SK-N-SH (cell line): ENCODE measurements around the gene RPL3.

Experiments used
- FOXM1 ChIP-seq: IDR thresholded peaks from 2 replicates; pipeline ENCODE4 v1.4.0; 2012; ENCODE audit warnings: low read depth, mild to moderate bottlenecking
- MAX ChIP-seq: IDR thresholded peaks from 2 replicates; pipeline ENCODE4 v1.4.0; 2012; ENCODE audit warnings: low read depth
- PBX3 ChIP-seq: IDR thresholded peaks from 2 replicates; pipeline ENCODE4; 2012
- RAD21 ChIP-seq: IDR thresholded peaks from 2 replicates; pipeline ENCODE4 v1.6.1; 2012; ENCODE audit warnings: mild to moderate bottlenecking, low read length
- SMC3 ChIP-seq: IDR thresholded peaks from 2 replicates; pipeline ENCODE4 v1.6.1; 2012; ENCODE audit warnings: low read depth, low read length, improper control_type of control experiment
- TAF1 ChIP-seq: IDR thresholded peaks from 2 replicates; pipeline ENCODE4 v1.6.1; 2012; ENCODE audit warnings: low read depth, mild to moderate bottlenecking, low read length, moderate library complexity, borderline replicate concordance
- ZBTB33 ChIP-seq: IDR thresholded peaks from 2 replicates; pipeline ENCODE4 v1.4.0; 2012; ENCODE audit warnings: low read depth, borderline replicate concordance
- TF ChIP-seq, protein P1 (sequence below): fragments of 200-600 bp; sonication (generic); IDR thresholded peaks from 2 replicates; pipeline ENCODE4 v1.6.1; 2017; ENCODE audit warnings: antibody characterized with exemption, mild to moderate bottlenecking, moderate library complexity
- TF ChIP-seq, protein P2 (sequence below): IDR thresholded peaks from 2 replicates; pipeline ENCODE4 v1.6.1; 2012; ENCODE audit warnings: mild to moderate bottlenecking, low read depth, low read length, moderate library complexity

DNA sequence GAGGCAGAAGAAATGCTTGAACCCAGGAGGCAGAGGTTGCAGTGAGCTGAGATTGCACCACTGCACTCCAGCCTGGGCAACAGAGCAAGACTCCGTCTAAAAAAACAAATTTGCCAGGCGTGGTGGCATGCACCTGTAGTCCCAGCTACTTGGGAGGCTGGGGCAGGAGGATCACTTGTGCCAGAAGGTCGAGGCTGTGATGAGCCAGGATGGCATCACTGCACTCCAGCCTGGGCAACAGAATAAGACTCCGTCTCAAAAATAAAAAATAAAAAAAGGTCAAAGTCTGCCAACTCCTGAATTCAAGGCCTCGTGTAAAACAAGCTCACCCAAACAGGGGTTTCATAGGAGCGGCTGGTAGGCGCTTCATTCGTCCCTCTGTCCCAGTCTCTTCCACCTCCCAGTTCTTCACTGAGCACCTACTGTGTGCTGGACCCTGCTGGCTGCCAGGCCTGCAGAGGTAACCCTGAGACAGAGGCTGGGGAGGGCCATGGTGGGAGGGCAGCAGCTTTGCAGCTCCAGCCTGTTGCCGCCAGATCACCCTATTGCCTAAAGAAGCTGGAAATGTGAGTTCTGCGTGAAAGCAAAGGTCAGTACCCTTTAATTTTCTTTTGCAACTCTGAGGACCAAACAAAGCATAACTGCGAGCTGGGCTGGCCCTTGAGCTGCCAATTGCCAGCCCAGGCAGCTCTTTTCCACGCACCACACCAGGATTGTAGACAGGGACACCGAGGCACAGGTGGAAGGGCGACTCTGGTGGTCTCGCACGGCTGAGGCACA lies 15.3 kb downstream of the RPL3 start:
- TF ChIP-seq FOXM1 (no peak), MAX (no peak), PBX3 (no peak), ZBTB33 (no peak), SMC3 (no peak), TAF1 (no peak), RAD21 (no peak)
- TF ChIP-seq, protein P1, sequence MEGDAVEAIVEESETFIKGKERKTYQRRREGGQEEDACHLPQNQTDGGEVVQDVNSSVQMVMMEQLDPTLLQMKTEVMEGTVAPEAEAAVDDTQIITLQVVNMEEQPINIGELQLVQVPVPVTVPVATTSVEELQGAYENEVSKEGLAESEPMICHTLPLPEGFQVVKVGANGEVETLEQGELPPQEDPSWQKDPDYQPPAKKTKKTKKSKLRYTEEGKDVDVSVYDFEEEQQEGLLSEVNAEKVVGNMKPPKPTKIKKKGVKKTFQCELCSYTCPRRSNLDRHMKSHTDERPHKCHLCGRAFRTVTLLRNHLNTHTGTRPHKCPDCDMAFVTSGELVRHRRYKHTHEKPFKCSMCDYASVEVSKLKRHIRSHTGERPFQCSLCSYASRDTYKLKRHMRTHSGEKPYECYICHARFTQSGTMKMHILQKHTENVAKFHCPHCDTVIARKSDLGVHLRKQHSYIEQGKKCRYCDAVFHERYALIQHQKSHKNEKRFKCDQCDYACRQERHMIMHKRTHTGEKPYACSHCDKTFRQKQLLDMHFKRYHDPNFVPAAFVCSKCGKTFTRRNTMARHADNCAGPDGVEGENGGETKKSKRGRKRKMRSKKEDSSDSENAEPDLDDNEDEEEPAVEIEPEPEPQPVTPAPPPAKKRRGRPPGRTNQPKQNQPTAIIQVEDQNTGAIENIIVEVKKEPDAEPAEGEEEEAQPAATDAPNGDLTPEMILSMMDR: no peak
- TF ChIP-seq, protein P2, sequence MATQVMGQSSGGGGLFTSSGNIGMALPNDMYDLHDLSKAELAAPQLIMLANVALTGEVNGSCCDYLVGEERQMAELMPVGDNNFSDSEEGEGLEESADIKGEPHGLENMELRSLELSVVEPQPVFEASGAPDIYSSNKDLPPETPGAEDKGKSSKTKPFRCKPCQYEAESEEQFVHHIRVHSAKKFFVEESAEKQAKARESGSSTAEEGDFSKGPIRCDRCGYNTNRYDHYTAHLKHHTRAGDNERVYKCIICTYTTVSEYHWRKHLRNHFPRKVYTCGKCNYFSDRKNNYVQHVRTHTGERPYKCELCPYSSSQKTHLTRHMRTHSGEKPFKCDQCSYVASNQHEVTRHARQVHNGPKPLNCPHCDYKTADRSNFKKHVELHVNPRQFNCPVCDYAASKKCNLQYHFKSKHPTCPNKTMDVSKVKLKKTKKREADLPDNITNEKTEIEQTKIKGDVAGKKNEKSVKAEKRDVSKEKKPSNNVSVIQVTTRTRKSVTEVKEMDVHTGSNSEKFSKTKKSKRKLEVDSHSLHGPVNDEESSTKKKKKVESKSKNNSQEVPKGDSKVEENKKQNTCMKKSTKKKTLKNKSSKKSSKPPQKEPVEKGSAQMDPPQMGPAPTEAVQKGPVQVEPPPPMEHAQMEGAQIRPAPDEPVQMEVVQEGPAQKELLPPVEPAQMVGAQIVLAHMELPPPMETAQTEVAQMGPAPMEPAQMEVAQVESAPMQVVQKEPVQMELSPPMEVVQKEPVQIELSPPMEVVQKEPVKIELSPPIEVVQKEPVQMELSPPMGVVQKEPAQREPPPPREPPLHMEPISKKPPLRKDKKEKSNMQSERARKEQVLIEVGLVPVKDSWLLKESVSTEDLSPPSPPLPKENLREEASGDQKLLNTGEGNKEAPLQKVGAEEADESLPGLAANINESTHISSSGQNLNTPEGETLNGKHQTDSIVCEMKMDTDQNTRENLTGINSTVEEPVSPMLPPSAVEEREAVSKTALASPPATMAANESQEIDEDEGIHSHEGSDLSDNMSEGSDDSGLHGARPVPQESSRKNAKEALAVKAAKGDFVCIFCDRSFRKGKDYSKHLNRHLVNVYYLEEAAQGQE: no peak
